SK-N-SH (cell line): ENCODE measurements around the gene LPP. TPM values are rescaled to one million over a fixed set of nuclear protein-coding genes. Genes with fewer than 3 reads are reported as not detected.

Source experiments
- CTCF ChIA-PET: fragments of 300-600, 350-600 bp; formaldehyde crosslinking; extraction: SDS; loops from one replicate; lab custom pipeline; 2021; lab: Yijun Ruan, JAX
- POLR2A ChIA-PET: fragments of 350-600 bp; sonication (Branson Sonifier 250); formaldehyde crosslinking; extraction: SDS; loops from one replicate; lab custom pipeline; 2020; ENCODE audit warnings: antibody characterized with exemption, inconsistent platforms; lab: Yijun Ruan, JAX
- DNase-seq: peaks from one replicate; pipeline ENCODE4 v3.0.0; 2012
- H2AFZ ChIP-seq: fragments of 200-600 bp; sonication (generic); 2 replicates; pipeline ENCODE4 v1.8.1; 2016; ENCODE audit warnings: antibody characterized with exemption, mild to moderate bottlenecking, low read depth
- H3F3A ChIP-seq: fragments of 200-600 bp; sonication (generic); replicated peaks from 2 replicates; pipeline ENCODE3; 2016; ENCODE audit warnings: antibody characterized with exemption, mild to moderate bottlenecking; ENCODE audit not compliant: insufficient read depth
- H3K27ac ChIP-seq, 2 experiments: fragments of 200-500 bp in 1 of 2; fragments of 200-600 bp in 1 of 2; sonication (Bioruptor generic) in 1 of 2; sonication (generic), shearing (Covaris generic) in 1 of 2; 2 replicates each; pipeline versions ENCODE4 v1.5.1 to v1.6.1; 2014 to 2016; ENCODE audit warnings: low read depth in 2 of 2, inconsistent platforms in 1 of 2, low read length in 1 of 2, mild to moderate bottlenecking in 1 of 2, mixed read lengths in 1 of 2
- H3K27me3 ChIP-seq: fragments of 200-600 bp; sonication (generic), shearing (Covaris generic); 2 replicates; pipeline ENCODE4 v1.6.1; 2016; ENCODE audit warnings: mixed run types; ENCODE audit not compliant: insufficient read depth
- H3K36me3 ChIP-seq, 2 experiments: fragments of 200-500 bp in 1 of 2; fragments of 200-600 bp in 1 of 2; sonication (Bioruptor generic) in 1 of 2; sonication (generic) in 1 of 2; replicated peaks in 1 of 2; 2 replicates each; pipeline versions ENCODE3 to v1.5.1; 2014 to 2016; ENCODE audit warnings: low read length in 1 of 2, mild to moderate bottlenecking in 1 of 2; ENCODE audit not compliant: insufficient read depth in 2 of 2, control insufficient read depth in 1 of 2
- H3K4me1 ChIP-seq, 2 experiments: fragments of 200-500 bp in 1 of 2; fragments of 200-600 bp in 1 of 2; sonication (Bioruptor generic) in 1 of 2; sonication (generic), shearing (Covaris generic) in 1 of 2; 2 replicates each; pipeline versions ENCODE4 v1.5.1 to v1.6.1; 2014 to 2016; ENCODE audit warnings: low read depth in 1 of 2, low read length in 1 of 2, mixed run types in 1 of 2; ENCODE audit not compliant: insufficient read depth in 2 of 2, control insufficient read depth in 1 of 2
- H3K4me2 ChIP-seq: fragments of 200-600 bp; sonication (generic), shearing (Covaris generic); 2 replicates; pipeline ENCODE4 v1.6.1; 2017; ENCODE audit warnings: mixed run types
- H3K4me3 ChIP-seq, 2 experiments: fragments of 200-500 bp in 1 of 2; fragments of 200-600 bp in 1 of 2; sonication (Bioruptor generic) in 1 of 2; sonication (generic), shearing (Covaris generic) in 1 of 2; 2 replicates each; pipeline versions ENCODE4 v1.5.1 to v1.8.1; 2014 to 2016; ENCODE audit warnings: low read depth in 2 of 2, inconsistent platforms in 1 of 2, low read length in 1 of 2, mild to moderate bottlenecking in 1 of 2, mixed read lengths in 1 of 2, moderate library complexity in 1 of 2
- H3K79me2 ChIP-seq: fragments of 200-600 bp; sonication (generic); 2 replicates; pipeline ENCODE4 v1.8.1; 2017; ENCODE audit warnings: mild to moderate bottlenecking; ENCODE audit not compliant: insufficient read depth
- H3K9ac ChIP-seq: fragments of 200-600 bp; sonication (generic); 2 replicates; pipeline ENCODE4 v1.6.1; 2017; ENCODE audit warnings: mixed run types
- H3K9me2 ChIP-seq: fragments of 200-600 bp; sonication (generic); 2 replicates; pipeline ENCODE4 v1.6.1; 2017; ENCODE audit warnings: mixed run types
- H3K9me3 ChIP-seq: fragments of 200-600 bp; sonication (generic); 2 replicates; pipeline ENCODE4 v1.6.1; 2017; ENCODE audit warnings: mixed run types, mild to moderate bottlenecking, moderate library complexity
- H4K20me1 ChIP-seq: fragments of 200-600 bp; sonication (generic); 2 replicates; pipeline ENCODE4 v1.6.1; 2017; ENCODE audit warnings: mild to moderate bottlenecking, mixed run types; ENCODE audit not compliant: insufficient read depth
- EP300 ChIP-seq, 2 experiments: IDR thresholded peaks; 2 replicates each; pipeline versions ENCODE4 v1.4.0 to v1.6.1; 2012; ENCODE audit warnings: borderline replicate concordance in 1 of 2, low read depth in 1 of 2, low read length in 1 of 2
- FOXJ3 ChIP-seq: sonication (generic); formaldehyde crosslinking; IDR thresholded peaks from 2 replicates; pipeline ENCODE4 v1.5.1; 2020; ENCODE audit warnings: mild to moderate bottlenecking, missing genetic modification reagents
- NRF1 ChIP-seq: IDR thresholded peaks from 2 replicates; pipeline ENCODE4 v1.6.1; 2012; ENCODE audit warnings: low read depth, mild to moderate bottlenecking, low read length
- POLR2AphosphoS5 ChIP-seq: IDR thresholded peaks from 2 replicates; pipeline ENCODE4 v1.6.1; 2012; ENCODE audit warnings: low read depth, low read length
- RAD21 ChIP-seq: IDR thresholded peaks from 2 replicates; pipeline ENCODE4 v1.6.1; 2012; ENCODE audit warnings: mild to moderate bottlenecking, low read length
- REST ChIP-seq: IDR thresholded peaks from 2 replicates; pipeline ENCODE4 v1.6.1; 2012; ENCODE audit warnings: mild to moderate bottlenecking, low read depth, low read length, moderate library complexity
- RXRA ChIP-seq: IDR thresholded peaks from 2 replicates; pipeline ENCODE4 v1.4.0; 2012; ENCODE audit warnings: low read depth, mild to moderate bottlenecking, borderline replicate concordance
- TCF12 ChIP-seq: IDR thresholded peaks from 2 replicates; pipeline ENCODE4 v1.4.0; 2012
- TEAD4 ChIP-seq: IDR thresholded peaks from 2 replicates; pipeline ENCODE4 v1.4.0; 2012; ENCODE audit warnings: mild to moderate bottlenecking, borderline replicate concordance; ENCODE audit not compliant: insufficient read depth
- USF2 ChIP-seq: fragments of 150-350 bp; IDR thresholded peaks from 2 replicates; pipeline ENCODE4 v1.6.1; 2017; ENCODE audit warnings: antibody characterized with exemption, low read length, low read depth, borderline replicate concordance
- WGBS: methylation state at CpG from one replicate; pipeline ENCODE4 v1.1.6; 2017; ENCODE audit warnings: low lambda C conversion rate; 5-methylcytosine and 5-hydroxymethylcytosine counted together
- polyA plus RNA-seq, 3 experiments: library from polyadenylated mRNA; depleted of rRNA; stranded (reverse); fragments of >200 nt; gene quantifications; 2 replicates each; pipeline ENCODE4 v1.2.3, GENCODE V29; 2012
- TF ChIP-seq, protein P1 (sequence below): IDR thresholded peaks from 2 replicates; pipeline ENCODE4; 2012
- TF ChIP-seq, protein P2 (sequence below): IDR thresholded peaks from 2 replicates; pipeline ENCODE4 v1.4.0; 2012; ENCODE audit warnings: low read depth, borderline replicate concordance
- TF ChIP-seq, protein P3 (sequence below): fragments of 200-600 bp; sonication (generic); IDR thresholded peaks from 2 replicates; pipeline ENCODE4 v1.6.1; 2017; ENCODE audit warnings: antibody characterized with exemption, mild to moderate bottlenecking, moderate library complexity

The LPP gene
- polyA plus RNA-seq, 1 of the 3 experiments (the other 2 are of a cell fraction) = 6.6 TPM

DNA sequence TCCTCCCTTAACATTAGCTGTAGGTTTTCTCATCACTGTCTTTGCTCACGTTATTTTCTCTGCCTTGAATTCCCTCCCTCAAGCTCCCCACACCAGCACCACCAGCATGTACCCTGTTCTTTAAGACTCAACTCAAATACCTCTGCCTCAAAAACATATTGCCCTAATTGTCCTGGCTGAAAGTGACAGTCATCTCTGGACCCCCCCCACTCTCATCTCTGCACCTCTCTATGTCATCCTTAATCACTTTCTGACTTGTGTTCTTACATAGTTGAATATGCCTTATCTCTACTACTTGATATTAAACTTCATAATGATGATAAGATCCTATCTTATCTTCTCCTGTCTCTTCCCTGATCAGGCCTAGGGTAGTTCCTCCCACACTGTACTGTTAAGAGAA, 672.6 kb downstream of the LPP start:
- H3K9me2 ChIP-seq = no peaks in the 10 kb centered on the region
- no peaks in the 10 kb centered on the region for H3K9me3 ChIP-seq
- ChIA-PET CTCF (no interaction called here), POLR2A (no interaction called here)
- no peak overlapping the region for H2AFZ ChIP-seq
- H3K27me3 ChIP-seq = no peaks in the 10 kb centered on the region
- no peaks in the 10 kb centered on the region for H4K20me1 ChIP-seq
- peaks cover 3% of the 10 kb centered on the region for H3F3A ChIP-seq
- no peak overlapping the region for H3K4me2 ChIP-seq
- no peak for DNase-seq
- H3K79me2 ChIP-seq = peaks cover 4% of the 10 kb centered on the region; the same call in 1 of the 2 replicates
- H3K4me3 ChIP-seq = no peak overlapping the region
- H3K27ac ChIP-seq = no peak overlapping the region
- 86% methylated on average over 1 of the region's 1 CpG for WGBS
- TF ChIP-seq TCF12 (no peak), EP300 (IDR thresholded peaks at IDR 0.05; ENCODE audit: borderline replicate concordance in 1 of 2, low read depth in 1 of 2, low read length in 1 of 2) (no peak)
- TF ChIP-seq, protein P1, sequence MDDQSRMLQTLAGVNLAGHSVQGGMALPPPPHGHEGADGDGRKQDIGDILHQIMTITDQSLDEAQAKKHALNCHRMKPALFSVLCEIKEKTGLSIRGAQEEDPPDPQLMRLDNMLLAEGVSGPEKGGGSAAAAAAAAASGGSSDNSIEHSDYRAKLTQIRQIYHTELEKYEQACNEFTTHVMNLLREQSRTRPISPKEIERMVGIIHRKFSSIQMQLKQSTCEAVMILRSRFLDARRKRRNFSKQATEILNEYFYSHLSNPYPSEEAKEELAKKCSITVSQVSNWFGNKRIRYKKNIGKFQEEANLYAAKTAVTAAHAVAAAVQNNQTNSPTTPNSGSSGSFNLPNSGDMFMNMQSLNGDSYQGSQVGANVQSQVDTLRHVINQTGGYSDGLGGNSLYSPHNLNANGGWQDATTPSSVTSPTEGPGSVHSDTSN = no peak
- H3K9ac ChIP-seq = no peak overlapping the region
- H3K36me3 ChIP-seq = no peaks in the 10 kb centered on the region
- peaks cover 0 to 3% of the 10 kb centered on the region in 2 experiments; a peak in 1 of 4 replicates for H3K4me1 ChIP-seq

GRCh38 chr3:188827103-188827502, 673.1 kb downstream of the LPP start:
- no peak overlapping the region for H3K9ac ChIP-seq
- peaks cover 4% of the 10 kb centered on the region; the same call in 1 of the 2 replicates for H3K79me2 ChIP-seq
- TF ChIP-seq, protein P2, sequence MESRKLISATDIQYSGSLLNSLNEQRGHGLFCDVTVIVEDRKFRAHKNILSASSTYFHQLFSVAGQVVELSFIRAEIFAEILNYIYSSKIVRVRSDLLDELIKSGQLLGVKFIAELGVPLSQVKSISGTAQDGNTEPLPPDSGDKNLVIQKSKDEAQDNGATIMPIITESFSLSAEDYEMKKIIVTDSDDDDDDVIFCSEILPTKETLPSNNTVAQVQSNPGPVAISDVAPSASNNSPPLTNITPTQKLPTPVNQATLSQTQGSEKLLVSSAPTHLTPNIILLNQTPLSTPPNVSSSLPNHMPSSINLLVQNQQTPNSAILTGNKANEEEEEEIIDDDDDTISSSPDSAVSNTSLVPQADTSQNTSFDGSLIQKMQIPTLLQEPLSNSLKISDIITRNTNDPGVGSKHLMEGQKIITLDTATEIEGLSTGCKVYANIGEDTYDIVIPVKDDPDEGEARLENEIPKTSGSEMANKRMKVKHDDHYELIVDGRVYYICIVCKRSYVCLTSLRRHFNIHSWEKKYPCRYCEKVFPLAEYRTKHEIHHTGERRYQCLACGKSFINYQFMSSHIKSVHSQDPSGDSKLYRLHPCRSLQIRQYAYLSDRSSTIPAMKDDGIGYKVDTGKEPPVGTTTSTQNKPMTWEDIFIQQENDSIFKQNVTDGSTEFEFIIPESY = no peak
- TF ChIP-seq USF2 (no peak), RXRA (no peak), RAD21 (no peak), TEAD4 (no peak), POLR2AphosphoS5 (no peak), REST (no peak), FOXJ3 (CRISPR knock-in tag) (no peak), NRF1 (no peak)
- TF ChIP-seq, protein P3, sequence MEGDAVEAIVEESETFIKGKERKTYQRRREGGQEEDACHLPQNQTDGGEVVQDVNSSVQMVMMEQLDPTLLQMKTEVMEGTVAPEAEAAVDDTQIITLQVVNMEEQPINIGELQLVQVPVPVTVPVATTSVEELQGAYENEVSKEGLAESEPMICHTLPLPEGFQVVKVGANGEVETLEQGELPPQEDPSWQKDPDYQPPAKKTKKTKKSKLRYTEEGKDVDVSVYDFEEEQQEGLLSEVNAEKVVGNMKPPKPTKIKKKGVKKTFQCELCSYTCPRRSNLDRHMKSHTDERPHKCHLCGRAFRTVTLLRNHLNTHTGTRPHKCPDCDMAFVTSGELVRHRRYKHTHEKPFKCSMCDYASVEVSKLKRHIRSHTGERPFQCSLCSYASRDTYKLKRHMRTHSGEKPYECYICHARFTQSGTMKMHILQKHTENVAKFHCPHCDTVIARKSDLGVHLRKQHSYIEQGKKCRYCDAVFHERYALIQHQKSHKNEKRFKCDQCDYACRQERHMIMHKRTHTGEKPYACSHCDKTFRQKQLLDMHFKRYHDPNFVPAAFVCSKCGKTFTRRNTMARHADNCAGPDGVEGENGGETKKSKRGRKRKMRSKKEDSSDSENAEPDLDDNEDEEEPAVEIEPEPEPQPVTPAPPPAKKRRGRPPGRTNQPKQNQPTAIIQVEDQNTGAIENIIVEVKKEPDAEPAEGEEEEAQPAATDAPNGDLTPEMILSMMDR = no peak
- DNase-seq = no peak
- no peak overlapping the region for H3K4me3 ChIP-seq
- H3K9me3 ChIP-seq = no peaks in the 10 kb centered on the region
- no peaks in the 10 kb centered on the region for H4K20me1 ChIP-seq
- H3K27me3 ChIP-seq = no peaks in the 10 kb centered on the region
- WGBS = 69% methylated on average over 1 of the region's 1 CpG
- H3K36me3 ChIP-seq = no peaks in the 10 kb centered on the region
- H3K4me1 ChIP-seq = peaks cover 0 to 2% of the 10 kb centered on the region in 2 experiments; a peak in 1 of 4 replicates
- H2AFZ ChIP-seq = no peak overlapping the region
- ChIA-PET POLR2A (no interaction called here), CTCF (no interaction called here)
- no peak overlapping the region for H3K27ac ChIP-seq
- no peaks in the 10 kb centered on the region for H3K9me2 ChIP-seq
- H3K4me2 ChIP-seq = no peak overlapping the region
- H3F3A ChIP-seq = peaks cover 3% of the 10 kb centered on the region
